Kidney glomerular epithelial cell (primary cell): Measurements from ENCODE around the gene MT1G.
"Not testable (repeated sequence)": the region's sequence is repeated elsewhere in the genome, so short reads cannot be mapped to it uniquely, and the experiment has no call there.

ENCODE experiments used
- DNase-seq: peaks from one replicate; lab custom pipeline; 2025; lab: John Stamatoyannopoulos, UW

The MT1G gene

DNA sequence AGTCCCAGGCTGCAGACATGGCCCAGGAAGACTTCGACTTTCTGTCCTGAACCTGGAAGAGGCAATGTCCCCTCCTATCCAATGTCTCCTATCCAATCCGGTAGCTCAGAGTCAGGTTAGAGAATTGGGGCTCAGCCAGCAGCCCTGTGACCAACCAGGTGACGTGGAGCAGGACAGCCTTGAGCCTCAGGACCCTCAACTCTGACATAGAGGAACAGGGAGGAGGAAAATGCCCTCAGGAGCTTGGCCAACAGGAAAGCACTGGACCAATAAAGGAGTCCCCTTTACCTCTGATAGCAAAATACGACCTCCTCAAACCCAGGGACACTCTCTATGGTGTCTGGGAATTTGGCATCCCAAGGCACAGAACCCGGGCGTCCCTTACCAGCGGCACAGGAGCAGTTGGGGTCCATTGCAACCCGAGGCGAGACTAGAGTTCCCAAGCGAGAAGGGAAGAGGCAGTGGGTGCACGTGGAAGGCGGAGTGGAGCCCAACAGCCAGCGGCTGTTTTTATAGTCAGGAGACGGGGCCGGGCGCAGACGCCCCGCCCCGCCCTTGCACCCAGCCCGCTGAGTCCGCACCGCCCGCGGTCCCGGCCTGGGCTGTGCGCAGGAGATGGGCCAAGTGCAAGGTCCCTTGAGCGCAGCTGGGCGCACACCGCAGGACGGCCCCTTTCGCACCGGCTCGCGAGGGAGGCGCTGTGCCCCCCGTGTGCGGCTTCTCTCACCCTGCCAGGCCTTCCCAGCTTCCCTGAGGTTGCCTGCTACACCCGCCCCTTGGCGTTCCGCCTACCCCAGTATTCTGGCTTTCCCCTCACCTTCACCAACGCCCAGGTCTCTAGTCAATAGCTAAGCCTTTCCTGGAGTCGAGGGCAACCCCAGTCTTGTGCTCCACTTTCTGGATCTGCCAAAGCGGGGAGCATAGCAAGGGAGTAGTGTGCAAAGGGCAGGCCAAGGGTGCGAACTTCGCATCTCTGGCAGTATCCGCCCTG lies at the start of gene MT1G:
Gene MT1G (minus strand): TSS at position 485 of the 991 bp plus-strand sequence. CDS start 72 bp downstream, at position 413.
- no peak for DNase-seq

DNA sequence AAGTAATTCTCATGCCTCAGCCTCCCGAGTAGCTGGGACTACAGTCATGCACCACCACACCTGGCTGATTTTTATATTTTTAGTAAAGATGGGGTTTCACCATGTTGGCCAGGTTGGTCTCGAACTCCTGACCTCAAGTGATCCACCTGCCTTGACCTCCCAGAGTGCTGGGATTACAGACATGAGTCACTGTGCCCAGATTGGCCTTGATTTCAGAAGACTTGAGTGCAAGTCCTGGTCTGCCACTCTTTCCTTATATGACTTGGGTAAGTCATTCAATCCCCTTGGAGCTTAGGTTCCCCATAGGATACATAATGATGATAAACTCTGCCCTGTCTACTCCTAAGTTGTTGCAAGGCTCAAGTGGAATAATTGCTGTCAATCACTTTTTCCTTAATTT lies 49.7 kb upstream of the MT1G start:
- not testable (repeated sequence) for DNase-seq

DNA sequence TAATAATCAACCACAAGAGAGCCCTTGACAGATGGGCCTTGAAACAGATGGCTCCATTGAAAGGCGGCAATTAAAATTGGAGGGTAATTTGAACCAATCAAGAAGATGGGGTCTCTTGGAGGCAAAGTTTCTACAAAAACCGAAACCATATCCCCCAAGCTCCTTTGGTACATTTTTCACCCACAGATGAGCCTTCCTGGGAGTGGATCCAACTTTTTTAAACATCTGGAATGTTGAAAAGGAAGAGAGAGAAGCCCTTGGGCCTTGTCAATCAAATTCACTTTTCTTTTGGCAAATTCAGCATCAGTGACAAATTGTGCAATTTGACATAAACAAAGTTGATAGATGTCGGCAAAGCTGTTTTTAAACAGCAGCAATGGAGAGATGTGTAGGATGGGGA lies 48.9 kb upstream of the MT1G start:
- DNase-seq: no peak

GRCh38 chr16:56715126-56715525 lies 47.3 kb upstream of the MT1G start:
- no peak for DNase-seq

DNA sequence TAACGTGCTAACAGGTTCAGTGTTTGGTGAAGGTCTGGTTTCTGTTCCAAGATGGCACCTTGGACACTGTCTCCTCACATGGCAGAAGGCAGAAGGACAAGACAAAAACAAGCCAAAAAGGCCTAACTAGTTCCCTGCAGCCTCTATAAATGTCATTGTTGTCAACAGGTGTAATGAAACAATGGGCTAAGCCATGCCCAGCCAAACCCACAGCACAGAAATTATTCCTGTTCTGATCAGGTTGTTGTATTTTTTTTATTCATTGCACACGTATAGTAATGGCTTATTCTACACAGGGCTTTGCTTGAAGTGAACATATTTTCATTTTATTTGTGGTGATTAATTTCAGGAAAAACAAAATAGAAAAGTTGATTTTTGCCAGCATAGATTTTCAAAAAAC lies 45.9 kb upstream of the MT1G start:
- no peak for DNase-seq

DNA sequence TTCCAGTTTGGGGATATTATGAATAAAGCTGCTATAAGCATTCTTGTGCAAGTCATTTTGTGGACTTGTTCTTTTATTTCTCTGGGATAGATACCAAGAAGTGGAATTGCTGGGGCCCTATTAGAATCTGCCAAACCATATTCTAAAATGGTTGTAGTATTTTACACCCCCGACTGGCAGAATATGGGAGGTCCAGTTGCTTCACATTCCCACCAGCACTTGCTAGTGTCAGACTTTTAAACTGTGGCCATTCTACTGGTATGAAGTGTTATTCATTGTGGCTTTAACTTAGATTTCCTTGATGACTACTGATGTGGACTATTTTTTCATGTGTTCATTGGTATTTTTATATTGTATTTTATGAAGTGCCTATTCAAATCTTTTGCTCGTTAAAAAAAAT lies 44.0 kb upstream of the MT1G start:
- no peak for DNase-seq

GRCh38 chr16:56710181-56710737 lies 42.4 kb upstream of the MT1G start:
- no peak for DNase-seq

DNA sequence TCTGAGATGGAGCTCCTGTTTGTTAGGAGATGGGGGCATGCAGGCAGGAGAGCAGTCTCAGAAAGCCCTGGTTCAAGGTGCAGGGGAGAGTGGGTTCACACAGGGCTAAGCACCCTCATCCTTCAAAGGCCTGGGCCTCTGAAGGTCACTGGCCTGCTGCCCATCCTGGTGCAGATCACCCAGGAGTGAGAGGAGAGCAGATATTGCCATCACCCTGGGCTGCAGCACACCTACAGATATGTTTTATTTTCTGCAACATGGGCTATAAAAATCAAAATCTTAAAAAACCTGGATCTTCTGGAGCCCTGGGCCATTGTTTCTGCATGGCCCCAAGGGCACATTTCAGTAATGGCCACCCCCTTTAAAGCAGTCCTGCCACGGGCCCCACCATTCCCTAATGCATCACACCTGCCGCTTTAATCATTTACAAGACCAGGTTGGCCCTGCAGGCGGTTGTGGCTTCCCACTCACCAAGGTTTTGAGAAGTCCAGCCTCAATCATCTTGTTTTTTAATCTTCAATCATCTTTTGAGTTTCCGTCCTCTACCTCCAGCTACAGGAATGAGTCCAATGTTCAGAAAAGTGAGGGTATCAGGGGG lies 41.7 kb upstream of the MT1G start:
- no peak for DNase-seq

GRCh38 chr16:56708525-56709442 lies 40.9 kb upstream of the MT1G start:
- DNase-seq: no peak

DNA sequence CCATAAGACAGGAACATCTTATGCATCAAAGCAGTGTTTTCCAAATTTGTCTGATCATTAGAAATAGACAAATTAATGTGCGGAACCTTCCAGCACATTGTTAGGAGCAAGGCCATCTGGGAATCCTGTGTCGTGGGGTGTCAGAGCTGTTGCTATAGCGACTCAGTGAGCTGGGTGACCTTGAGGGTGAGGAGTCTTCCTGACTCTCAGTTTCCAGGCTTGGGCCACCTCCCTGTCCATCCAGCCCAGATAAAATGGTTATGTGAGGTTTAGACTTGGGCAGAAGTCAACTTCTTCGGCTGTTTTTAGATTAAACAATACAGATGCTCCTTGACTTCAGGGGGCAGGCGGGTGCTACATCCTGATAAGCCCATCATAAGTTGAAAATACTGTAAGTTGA lies 35.0 kb upstream of the MT1G start:
- DNase-seq: no peak

GRCh38 chr16:56701534-56701933 lies 33.7 kb upstream of the MT1G start:
- DNase-seq: no peak

GRCh38 chr16:56700631-56701030 lies 32.8 kb upstream of the MT1G start:
- no peak for DNase-seq

- DNase-seq: no peak
These were observed 32.3 kb upstream of the MT1G start for GRCh38 chr16:56700195-56700594.

DNA sequence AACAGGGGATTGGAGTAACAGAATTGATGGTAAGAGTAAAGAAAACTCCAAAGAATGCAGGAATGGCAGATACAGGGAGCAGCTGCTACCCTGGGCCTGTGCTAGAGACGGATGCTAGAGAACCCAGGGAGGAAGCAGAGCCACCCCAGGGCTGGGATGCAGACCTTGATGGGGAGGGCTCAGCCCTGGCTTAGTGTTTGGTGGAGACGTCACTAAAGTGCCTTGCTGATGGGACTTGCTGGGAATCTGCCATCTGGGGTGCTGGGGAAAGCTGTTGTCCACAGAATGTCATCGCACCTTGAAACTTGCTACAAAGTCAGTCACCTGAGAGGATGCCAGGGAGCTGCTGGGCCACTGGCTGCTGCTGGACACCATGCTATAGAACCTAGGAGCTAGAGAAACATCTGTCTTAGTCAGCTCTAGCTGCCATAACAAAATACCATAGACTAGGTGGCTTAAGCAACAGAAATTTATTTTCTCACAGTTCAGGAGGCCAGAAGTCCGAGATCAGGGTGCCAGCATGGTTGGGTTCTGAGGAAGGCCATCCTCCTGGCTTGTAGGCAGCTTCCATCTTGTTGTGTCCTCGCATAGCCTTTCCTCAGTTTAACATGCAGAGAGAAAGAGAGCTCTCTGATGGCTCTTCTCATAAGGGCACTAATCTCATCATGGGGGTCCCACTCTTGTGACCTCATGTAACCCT lies 29.7 kb upstream of the MT1G start:
- no peak for DNase-seq

- no peak for DNase-seq
These were observed 27.4 kb upstream of the MT1G start for GRCh38 chr16:56695246-56695645.

GRCh38 chr16:56691885-56692284 lies 24.0 kb upstream of the MT1G start:
- peak; percentile 51 for DNase-seq

DNA sequence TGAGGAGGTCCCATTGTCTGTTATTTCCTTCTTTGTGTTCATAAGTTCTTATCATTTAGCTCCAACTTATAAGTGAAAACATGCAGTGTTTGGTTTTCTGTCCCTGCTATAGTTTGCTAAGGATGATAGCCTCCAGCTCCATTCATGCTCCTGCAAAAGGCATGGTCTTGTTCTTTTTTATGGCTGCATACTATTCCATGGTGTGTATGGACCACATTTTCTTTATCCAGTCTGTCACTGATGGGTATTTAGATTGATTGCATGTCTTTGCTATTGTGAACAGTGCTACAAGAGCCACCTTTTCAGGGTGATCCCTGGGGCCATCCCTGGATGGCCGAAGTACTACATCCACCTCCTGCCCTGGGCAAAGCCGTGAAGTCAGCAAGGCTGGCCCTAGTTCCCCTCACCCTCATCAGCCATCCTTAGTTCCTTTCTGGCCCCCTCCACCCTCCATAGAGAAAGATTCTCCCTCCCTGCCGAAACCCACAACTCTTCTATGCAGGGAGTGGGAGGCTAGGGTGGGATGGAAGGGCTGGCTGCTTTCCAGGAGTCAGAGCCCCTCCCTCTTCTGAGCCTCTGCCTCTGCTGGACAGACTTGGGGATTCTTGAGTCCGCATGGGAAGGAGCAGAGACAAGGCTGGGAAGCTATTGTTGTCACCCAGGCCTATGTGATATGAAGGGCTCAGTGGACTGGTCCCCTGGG lies 22.7 kb upstream of the MT1G start:
- DNase-seq: no peak

GRCh38 chr16:56689171-56689570 lies 21.3 kb upstream of the MT1G start:
- DNase-seq: no peak

DNA sequence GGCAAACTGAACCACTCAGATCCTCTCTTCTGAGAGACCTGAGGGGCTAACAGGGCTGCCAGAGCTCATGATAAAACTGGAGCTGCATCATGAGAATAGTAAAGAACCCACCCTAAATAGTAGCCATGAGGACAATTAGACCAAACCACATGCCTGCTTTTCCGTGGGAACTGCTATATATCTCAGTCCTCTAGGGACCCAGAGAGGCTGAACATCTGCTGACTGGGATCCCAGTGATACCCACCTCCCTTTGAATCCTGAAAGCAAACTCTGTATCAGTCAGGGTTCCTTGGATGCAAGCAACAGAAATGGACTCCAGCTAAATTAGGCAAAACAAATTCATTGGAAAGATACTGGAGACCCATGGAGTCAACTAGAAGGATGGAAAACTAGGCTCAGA lies 20.9 kb upstream of the MT1G start:
- no peak for DNase-seq

- DNase-seq: no peak
These were observed 18.9 kb upstream of the MT1G start for GRCh38 chr16:56686758-56687157.
